Hematopoietic multipotent progenitor cell treated with erythropoietin and hydrocortisone succinate and interleukin-3 and kit ligand, for 17 days (in vitro differentiated cells): ENCODE measurements around the gene GOLT1B.

Source experiments
- DNase-seq: peaks from one replicate; pipeline ENCODE4 v3.0.0-alpha.2; 2015; ENCODE audit warnings: low spot score

The GOLT1B gene

DNA sequence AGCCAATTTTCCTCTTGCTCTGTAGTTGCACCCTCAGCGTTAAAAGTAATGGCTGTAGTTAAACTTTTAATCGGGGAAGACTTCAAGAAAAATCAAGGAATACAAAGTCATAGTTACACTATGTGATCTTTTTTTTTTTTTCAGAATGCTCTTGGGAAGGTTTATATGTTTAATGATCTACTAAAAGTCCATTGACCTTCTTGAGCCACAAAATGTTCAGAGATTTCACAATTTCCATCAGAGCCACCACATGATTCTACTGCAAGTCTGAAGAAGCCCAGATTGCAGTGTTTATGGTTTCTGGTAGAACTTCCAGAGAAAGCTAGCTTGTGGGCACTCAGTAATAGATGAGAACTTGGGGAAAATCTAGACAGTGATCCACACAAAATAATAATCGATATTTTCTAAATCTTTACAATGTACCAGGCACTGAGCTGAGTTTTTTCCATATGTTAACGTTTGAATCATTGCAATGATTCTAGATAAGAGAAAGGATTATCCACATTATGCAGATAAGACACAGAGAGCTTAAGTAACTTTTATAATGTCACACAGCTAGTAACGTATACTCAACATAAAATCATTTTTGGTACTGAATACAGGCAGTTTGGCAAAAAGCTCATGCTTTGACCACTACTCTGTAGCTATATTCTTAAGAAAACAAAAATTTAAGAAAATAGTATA is 64.8 kb downstream of the GOLT1B start:
- no peak for DNase-seq

- DNase-seq: no peak
These were observed 65.4 kb downstream of the GOLT1B start for GRCh38 chr12:21566907-21567394.
